Ureter (tissue), 1 donor: ENCODE data around the gene SASH1. TPM values are rescaled to one million over a fixed set of nuclear protein-coding genes. Genes with fewer than 3 reads are reported as not detected.

Experiments
- DNase-seq: peaks from one replicate; pipeline ENCODE4 v3.0.0-alpha.2; 2020; ENCODE audit warnings: low spot score
- total RNA-seq: library from RNA; stranded (reverse); gene quantifications from one replicate; pipeline ENCODE4 v1.2.4, GENCODE V29; 2023
- donor health status: DM: yes; HTN: yes; CAD: no.

The SASH1 gene
- total RNA-seq, 1 donor from 2014 or later = 97.2 TPM

GRCh38 chr6:148495029-148495428 is 152.4 kb downstream of the SASH1 start:
- DNase-seq = no peak

DNA sequence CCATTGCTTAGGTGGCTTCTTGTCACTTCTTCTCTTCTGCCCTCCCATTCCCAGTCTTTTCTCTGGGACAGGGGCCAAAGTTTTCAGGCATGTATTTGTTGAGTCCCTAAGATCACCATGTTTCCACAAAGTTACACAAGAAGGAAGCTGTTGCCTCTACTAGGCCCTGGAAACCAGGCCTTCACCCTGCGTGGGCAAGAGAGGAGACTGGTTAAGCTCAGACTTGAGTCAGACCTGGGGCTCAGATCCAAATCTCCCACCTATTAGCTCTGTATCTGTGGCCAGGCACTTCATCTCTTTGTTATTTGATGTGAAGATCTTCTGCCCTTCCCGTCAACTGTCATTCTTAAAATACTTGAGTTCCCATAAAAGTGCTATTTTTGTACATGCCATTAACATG is 154.6 kb downstream of the SASH1 start:
- DNase-seq = no peak

GRCh38 chr6:148497717-148498116 is 155.1 kb downstream of the SASH1 start:
- no peak for DNase-seq

DNA sequence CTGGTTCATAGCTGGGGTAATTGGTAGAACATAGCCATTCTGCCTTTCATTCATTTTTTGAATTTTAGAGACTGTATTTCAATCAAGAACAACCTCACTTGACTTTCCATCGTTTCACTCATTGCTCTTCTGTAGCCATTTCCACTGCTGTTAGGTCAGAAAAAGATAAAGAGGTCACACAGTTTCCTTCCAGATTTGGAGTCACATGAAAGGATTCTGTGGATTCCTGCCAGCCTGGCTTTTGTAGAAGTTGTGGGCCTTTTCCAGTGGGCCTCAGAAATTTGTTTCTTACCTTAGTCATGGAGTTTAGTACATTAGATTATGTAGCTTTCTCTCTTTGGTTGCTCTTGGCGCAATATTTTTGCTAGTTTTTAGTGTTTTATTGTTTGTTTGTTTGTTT is 157.8 kb downstream of the SASH1 start:
- no peak for DNase-seq

DNA sequence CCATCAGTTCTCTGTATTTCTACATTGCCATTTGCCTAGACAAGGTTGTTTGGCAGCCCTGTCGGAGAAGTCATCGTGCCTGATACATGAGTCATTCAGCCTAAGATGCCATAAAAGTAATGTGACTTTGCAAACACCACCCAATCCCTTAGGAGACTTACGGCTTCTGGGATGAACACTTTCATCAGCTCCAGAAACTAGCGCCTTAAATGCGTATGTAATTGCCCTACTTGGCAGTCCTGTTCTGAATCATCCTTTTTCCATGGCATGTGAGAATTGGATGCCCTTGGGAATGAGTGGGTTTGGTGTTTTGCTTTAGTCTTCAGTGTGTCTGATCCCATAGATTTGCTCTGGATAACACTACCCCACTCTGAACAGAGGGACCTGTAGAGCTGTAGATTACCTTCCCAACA is 158.5 kb downstream of the SASH1 start:
- no peak for DNase-seq

- DNase-seq = no peak
Observed at GRCh38 chr6:148502083-148502772, 159.6 kb downstream of the SASH1 start.

DNA sequence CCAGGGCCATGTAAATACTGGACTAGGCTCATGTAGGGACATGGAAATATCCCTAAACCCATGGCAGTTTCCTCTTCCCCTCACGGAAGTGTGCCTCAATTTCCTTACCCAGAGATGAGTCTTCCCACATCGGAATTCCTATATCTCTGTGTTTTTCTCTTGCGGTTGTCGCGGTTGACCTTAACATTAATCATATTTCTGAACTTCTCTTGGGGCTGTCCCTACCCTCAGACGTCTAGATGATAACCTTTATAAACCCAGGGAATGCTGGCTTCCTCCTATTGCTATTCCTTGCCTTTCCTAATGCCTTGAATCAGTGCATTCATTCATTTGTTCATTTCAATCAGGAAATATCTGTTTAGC is 160.1 kb downstream of the SASH1 start:
- no peak for DNase-seq

GRCh38 chr6:148503703-148504102 is 161.1 kb downstream of the SASH1 start:
- DNase-seq = no peak

GRCh38 chr6:148507774-148508173 is 165.1 kb downstream of the SASH1 start:
- DNase-seq = no peak

- no peak for DNase-seq
Observed at GRCh38 chr6:148508401-148509041, 165.9 kb downstream of the SASH1 start.

- no peak for DNase-seq
Observed at GRCh38 chr6:148509119-148509799, 166.6 kb downstream of the SASH1 start.

DNA sequence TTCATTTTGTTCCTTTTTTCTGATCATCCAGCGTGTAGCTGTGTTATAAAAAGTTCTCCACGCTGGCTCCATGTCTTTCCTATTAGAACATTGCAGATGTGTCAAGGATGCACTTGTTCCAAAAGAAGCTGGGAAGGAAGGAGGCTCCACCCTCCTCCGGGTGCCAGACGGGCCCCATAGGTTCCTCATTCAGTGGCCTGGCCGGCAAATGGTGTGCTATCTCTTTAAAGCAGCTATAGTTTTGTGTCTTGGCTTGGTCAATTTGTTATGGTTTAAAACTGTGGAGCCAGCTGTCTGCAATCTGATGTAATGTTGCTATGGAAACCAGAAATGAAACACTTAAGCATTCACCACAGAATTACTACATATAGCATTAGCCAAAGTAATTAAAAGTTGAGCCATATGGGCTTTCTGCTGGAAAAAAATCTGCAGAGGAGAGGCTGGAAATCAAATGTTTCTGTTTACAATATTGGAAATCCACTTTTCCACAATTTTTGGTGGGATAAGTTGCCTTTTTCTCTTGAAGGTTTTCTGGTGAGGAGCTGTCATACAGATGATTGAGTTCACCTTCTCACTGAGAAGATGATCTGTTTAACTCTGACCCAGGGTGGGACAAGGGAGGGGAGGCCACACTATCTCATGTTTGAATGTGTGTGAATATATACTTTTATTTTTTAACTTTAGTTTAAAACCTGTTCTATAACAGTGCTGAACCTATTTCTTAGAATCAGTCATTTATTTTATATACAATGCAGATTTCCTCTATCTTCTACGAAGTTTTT is 167.4 kb downstream of the SASH1 start:
- DNase-seq = no peak

DNA sequence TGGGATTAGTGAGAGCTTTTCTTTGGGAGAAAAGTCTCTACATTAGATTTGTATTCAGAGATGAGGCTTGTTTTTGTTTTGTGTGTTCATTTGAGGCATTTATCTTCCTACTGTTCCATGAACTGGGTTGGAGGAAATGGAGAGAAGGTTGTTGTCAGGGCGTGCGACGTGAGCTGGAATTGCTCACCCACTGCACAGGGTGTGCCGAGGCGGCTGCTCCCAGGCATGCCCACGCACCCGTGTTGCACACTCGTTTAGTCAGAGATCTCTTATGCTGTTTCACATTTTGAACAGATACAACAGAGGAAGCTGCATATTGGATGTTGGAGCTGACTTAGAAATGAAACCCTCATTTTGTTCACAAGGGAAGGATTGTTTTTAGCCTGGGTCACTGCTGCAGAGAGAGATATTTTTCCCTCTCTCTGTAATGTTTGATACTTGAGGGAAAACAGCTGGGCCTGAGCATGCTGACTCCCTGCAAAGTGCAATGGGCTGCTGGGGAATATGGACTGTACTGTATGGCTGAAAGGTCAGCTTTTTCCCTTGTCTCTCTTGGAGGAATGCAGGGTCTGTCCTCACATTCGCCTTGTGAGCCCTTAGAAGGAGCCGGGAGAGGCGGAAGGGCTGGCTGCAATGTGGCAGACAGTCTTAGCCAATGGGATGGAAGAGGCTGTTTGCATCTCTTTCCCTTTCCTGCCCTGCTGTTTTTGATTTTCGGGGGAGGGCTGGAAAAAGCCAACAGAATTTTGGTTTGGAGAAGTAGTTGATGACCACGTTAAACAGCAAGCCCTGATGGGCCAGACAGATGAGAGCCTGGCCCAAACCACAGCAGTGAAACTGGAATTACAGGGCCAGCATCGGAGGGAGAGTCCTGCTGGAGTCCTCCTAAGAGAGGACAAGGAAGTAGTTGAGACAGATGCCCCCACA is 170.8 kb downstream of the SASH1 start:
- DNase-seq = no peak

DNA sequence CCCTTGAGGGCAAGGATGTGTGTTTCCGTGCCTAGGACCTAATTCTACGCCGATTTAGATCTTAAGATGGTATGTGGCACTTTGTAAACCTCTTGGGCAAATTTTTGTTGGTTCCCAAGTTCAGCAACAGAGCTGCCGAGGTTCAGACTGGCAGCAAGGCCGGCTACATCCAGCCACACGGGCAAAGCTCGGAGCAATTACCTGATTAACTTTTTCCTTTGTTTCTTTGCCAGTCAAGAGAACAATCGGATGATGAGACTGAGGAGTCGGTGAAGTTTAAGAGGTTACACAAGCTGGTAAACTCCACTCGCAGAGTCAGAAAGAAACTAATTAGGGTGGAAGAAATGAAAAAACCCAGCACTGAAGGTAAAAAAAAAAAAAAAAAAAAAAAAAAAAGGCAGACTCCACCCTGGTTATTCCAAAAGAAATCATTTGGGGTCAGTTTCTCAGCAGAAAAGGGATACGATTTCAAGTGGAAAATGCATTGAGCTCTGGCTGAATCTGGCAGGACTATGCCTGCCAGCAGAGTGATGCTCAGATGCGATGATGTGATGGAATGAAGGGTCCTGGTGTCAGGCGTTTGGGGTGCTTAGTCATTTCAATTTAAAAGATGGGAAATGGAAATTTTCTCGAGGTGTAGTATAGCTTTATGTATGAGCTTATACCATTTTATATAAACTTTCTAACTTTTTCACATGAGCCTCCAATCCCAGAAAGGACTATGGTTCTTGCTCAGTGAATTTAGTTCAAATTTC is 171.6 kb downstream of the SASH1 start:
- no peak for DNase-seq

DNA sequence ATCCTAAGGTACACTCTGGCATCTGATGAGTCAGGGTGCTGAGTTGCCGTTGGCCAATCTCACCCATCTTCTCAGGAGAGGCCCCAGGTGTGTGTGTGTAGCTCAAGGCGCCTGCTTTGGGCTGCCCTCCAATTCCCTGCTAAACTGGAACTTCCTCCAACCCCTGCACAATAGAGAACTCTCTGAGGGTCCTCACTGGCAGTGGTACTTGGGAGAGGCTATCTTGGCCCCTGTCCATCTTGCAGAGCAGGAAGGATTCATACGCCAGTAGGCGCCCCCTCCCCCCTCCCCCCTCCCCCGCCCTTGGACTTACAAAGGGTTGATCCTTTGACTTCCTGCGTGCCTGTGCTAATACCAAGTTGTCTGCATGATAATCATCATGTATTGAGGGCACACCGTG is 173.6 kb downstream of the SASH1 start:
- no peak for DNase-seq

DNA sequence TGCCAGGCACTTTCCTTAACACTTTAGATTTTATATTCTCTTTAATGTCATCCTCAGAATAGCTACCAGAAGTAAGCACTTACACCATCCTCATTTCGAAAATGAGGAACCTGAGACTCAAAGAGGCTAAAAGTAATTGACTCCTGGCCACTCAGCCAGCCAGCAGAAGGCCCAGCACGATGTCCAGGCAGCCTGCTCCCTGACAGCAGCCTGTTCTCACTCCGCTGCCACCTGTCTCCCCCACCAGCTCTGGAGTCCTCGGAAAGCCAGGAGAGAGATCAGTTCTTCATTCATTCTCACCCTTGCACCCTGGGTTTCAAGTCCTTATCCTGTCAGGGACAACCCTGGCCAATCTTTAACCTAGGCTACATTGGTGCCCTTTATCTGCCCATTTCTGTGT is 174.0 kb downstream of the SASH1 start:
- DNase-seq = no peak

DNA sequence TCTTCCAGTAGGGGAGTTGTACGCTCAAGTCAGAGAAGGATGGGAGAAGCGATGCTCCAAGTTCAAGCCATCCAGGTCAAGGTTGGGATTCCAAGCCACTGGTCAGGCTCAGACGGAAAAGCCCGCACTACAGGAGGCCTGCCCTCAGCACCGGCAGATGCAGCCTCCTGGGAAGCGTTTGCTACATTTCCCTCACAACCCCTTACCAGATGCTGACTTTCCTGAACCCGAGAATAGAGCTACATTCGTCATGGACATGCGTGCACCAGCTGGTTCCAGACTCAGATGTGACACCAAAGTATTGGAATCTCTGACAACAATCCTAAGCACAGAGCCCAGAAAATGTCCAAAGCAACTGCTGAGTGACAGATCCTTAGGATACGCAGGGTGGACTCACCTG is 174.8 kb downstream of the SASH1 start:
- DNase-seq = no peak

GRCh38 chr6:148518511-148519156 is 176.0 kb downstream of the SASH1 start:
- DNase-seq = no peak

DNA sequence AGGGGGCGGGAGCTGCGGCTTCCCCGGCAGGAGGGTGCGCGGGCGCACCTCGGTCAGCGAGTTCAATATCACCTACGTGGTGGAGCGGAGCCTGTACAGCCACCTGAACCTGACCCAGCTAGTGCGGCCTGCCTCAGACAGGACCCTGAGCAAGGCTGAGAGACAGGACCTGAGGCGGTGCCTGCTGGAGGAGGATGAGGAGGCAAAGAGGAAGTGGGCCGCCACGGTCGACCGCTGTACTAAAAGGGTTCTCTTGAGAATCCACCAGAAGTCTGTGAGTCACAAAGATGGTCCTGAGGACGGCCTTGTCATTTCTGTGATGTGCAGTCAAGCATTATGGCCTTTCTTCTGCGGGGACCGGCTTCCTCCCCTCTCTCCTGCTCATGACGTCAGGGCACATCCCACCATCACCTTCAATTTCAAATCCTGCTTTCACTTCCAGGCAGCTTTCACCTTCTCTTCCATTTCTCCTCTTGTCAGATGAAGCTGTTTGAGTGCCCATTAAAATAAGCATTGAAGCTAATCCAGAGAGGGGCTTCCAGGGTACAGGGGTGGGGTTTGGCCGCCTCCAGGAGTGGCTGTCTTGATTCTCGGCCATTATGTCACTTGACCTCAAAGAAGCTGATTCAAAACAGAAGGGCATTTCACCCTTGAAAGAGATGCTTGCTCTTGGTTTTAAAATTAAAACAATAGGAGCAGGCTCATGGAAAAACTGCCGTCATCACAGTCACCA is 177.6 kb downstream of the SASH1 start:
- no peak for DNase-seq
